DMS 273 (cell line): Measurements from ENCODE around the gene CUEDC2.
A peak's percentile ranks its signal among the peaks of the same experiment; 100 is the strongest.

Experiments used
- DNase-seq: peaks from one replicate; lab custom pipeline; 2025; ENCODE audit not compliant: unreplicated experiment; lab: John Stamatoyannopoulos, UW

CUEDC2 gene, protein sequence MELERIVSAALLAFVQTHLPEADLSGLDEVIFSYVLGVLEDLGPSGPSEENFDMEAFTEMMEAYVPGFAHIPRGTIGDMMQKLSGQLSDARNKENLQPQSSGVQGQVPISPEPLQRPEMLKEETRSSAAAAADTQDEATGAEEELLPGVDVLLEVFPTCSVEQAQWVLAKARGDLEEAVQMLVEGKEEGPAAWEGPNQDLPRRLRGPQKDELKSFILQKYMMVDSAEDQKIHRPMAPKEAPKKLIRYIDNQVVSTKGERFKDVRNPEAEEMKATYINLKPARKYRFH

DNA sequence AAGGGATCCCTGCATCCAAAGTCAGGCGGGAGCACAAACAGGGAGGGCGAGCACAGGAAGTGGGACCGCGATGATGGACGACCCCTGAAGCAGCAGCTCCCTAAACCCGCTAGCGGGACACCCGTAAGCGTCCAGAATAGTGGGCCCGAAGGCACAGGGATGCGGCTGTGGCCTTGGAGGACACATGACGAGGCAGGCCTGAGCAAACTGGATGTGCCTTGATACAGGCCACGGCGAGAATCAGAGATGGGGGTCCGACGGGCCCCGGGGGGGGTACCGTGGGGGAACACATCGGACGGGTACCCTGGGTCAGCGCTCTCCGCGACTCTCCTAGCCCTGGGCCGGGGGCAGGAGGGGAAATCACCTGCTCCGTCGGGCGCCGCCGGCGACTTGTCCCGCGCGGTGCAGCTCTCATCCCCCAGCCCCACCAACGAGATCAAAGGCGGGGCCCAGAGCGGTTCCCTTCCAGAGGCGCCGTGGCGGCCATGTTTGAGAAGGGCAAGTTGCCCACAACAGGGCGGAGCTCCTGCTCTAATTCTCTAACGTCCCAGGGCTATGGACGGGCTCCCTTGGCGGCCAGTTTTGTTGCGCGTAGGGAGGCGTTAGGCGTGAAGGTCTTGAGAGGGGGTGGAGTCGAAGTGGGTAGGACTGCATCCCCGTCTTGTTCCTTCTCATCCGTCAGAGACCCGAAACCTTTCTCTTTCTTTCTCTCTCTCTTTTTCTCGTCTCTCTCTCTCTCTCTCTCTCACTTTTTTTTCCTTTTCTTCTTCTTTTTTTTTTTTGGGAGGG lies at the start of gene CUEDC2:
Gene CUEDC2 (minus strand): TSS at position 413 of the 789 bp plus-strand sequence. CDS start 7,386 bp downstream, outside the sequence.
- DNase-seq: peak; percentile 98

DNA sequence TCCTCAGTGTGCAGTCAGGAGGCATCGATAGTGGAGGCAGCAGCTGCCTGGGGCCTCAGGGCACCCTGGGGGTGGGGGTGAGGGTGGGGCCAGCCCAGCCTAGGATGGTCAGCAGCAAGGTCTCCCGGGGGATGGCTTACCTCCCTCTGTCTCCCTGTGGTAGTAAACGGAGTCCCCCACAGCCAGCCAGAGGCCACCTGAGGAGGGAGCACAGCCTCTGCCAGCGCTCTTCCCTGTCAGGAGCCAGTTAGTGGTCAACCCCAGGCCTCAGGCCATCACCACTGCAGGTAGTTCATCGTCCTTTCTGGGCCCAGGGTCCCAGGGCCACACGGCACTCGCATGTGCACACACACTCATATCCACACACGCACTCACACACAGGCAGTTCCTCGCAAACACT lies 48.0 kb upstream of the CUEDC2 start:
- no peak for DNase-seq

DNA sequence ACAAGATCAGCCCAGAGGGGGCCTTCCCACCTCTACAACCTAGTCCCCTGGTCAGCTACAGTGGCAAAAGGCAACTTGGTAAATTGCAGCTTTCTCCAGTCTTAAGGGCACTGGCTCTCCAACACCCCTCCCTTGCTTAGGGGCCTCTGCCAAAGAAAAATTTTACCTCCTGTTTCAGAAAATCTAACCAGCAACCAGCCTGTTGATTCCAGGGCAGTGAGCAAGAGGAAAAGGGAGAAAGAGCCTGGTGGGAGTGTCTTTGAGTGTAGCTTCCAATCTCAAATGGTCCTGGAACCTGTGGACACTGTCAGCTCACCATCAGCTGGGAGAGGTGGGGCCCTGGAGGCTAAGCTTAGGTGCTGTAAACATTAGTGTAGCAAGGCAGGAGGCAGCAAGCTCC lies 47.3 kb upstream of the CUEDC2 start:
- no peak for DNase-seq

DNA sequence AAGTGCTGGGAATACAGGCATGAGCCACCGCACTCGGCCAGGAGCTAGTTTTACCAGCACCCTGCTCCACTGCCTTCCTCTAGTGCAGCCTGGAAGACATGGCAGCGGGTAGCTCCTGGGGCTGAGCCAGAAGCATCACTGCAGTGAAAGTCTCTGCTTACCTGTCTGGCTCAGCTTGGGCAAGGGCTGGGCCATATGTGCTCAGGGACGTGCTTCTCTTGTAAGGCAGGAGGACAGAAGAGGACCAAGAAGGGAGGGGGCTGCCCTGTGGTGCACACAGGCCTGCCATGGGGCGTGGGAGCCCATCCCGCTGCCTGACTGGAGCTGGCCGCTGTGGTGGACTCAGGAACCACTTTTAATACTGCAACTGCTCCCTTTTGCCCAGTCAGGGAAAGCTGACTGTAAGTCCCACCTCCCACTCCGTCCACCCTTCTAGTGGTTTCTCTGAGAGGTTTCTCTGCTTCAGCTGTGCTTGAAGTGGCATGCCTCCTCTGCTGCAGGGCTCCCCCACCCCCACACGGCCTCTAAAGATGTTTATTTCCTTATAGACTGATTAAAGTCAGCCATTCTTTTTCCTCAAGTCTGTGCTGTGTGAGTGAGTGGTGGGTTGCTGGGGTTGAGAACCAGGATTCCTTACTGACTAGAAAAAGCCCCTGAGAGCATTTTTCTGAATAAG lies 44.2 kb upstream of the CUEDC2 start:
- no peak for DNase-seq

DNA sequence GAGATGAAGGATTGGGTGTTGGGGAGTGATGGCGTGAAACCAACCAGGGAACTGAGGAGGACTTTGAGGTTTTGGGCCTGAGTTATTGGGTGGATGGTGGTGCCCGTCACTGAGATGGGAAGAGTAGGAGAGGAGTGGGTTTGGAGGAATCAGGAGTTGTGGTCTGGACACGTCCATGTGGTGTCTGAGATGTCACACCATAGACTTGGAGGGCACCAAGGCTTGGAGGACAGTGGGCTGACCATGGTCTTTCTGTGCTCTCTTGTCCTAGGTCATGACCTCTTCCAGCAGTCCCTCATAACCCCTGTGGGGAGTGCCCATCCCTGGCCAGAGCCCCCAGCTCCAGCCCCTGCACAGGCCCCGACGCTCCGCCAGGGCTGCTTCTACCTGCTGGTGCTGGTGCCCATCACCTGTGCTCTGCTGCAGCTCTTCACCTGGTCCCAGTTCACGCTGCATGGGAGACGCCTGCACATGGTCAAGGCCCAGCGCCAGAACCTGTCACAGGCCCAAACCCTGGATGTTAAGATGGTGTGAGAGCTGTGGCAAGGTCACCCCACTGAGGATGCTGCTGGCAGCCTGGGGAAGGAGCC lies 43.2 kb upstream of the CUEDC2 start:
- DNase-seq: no peak

DNA sequence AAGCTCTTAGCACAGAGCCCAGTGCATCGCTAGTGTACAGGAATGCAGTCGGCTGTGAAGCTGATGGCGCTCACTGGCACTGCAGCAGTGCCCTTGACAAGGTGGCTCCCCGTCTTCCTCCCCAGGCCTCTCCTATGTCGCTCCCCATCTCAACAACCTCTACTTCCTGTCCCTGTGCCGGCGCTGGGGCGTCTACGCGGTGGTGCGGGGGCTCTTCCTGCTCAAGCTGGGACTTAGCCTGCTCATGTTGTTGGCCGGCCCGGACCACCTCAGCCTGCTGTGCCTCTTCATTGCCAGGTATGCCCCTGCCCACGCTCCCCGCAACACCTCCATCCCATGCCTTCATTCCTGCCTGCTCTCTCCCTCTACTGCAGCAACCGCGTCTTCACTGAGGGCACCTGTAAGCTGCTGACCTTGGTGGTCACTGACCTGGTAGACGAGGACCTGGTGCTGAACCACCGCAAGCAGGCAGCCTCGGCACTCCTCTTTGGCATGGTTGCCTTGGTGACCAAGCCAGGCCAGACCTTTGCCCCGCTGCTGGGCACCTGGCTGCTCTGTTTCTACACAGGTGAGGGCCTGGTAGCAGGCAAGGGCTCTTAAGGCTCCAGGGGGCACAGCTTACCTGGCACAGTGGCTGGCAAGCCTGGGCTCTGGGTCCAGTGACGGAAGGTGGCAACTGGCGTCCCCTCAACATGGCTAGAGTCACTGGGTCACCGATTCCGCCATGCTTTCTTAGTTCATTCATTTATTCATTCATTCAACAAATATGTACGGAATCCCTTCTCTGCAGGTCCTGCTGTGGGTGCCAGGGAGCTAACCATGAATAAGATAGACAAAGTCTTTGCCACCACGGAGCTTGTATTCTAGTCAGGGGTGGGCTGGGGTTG lies 41.3 kb upstream of the CUEDC2 start:
- DNase-seq: no peak

DNA sequence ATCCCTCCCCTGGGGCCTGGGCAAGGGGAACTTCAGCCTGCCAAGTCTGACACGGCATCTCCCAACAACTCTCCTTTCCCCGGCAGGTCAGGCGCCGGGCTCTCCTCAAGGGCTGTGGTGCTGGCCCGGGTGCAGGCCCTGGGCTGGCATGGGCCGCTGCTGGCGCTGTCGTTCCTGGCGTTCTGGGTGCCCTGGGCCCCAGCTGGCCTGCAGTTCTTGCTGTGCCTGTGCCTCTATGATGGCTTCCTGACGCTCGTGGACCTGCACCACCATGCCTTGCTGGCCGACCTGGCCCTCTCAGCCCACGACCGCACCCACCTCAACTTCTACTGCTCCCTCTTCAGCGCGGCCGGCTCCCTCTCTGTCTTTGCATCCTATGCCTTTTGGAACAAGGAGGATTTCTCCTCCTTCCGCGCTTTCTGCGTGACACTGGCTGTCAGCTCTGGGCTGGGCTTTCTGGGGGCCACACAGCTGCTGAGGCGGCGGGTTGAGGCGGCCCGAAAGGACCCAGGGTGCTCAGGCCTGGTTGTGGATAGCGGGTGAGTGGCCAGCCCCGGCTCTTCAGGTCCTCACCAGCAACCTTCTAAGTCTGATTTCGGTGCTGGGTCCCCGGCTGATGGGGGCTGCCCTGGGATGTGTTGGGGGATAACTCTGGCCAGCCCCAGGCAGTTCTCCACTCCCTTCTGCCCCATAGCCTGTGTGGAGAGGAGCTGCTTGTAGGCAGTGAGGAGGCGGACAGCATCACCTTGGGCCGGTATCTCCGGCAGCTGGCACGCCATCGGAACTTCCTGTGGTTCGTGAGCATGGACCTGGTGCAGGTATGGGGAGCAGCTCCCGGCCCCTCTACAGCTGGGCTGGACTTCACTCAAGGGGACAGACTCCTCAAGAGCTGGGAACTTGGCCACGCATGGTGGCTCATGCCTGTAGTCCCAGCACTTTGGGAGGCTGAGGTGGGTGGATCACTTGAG lies 38.5 kb upstream of the CUEDC2 start:
- no peak for DNase-seq

DNA sequence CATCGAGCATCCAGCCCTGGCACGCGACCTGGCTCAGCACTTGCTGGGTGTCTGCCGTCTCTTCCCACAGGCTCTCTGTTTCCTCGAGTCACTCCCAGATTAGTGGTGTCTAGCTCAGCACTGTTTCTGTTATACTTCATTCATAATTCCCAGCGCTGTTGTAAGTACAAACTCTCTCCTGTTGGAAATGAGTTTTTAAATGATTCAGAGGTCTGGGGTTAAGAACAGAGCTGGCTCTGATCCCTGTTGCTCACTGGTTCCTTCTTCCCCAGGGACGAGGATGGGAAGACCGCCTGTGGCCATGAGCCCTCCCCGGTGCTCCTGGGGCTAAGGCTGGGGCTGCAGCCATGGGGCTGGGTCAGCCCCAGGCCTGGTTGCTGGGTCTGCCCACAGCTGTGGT lies 36.3 kb upstream of the CUEDC2 start:
- DNase-seq: no peak

DNA sequence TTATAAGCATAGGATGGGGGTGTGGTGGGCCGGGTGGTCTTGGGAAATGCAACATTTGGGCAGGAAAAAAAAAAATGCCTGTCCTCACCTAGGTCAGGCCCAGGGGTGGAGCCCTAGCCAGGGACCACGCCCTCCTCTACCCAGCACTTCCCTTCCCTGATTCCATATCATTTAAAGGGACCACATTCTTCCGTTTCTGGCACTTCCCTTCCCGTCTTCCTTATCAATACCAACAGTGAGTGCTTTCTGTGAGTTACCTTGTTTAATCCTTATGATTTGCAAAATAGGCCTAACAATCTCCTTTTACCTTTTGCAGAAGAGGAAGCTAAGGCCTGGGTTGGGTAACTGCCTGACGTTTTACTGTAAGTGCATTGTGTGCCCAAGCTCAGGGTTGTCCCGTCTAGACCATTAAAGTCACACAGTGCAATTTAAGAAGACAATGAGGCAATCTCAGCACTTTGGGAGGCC lies 35.6 kb upstream of the CUEDC2 start:
- DNase-seq: no peak

DNA sequence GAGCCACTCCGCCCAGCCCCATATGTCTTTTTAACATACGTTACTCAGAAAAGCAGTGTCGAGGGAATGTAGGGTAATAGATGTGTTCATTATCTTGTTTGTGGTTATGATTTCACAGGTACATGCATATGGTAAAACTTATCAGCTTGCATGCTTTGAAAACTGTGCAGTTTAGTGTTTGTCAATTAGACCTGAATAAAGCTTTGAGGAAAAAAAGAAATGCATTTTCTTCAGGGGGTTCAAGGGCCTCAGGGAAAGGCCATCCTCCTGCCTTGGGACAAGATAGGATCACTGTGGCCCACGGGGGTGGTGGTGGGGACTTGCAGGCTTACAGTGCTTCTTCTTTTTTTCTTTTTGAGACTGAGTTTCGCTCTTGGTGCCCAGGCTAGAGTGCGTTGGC lies 34.9 kb upstream of the CUEDC2 start:
- DNase-seq: no peak

DNA sequence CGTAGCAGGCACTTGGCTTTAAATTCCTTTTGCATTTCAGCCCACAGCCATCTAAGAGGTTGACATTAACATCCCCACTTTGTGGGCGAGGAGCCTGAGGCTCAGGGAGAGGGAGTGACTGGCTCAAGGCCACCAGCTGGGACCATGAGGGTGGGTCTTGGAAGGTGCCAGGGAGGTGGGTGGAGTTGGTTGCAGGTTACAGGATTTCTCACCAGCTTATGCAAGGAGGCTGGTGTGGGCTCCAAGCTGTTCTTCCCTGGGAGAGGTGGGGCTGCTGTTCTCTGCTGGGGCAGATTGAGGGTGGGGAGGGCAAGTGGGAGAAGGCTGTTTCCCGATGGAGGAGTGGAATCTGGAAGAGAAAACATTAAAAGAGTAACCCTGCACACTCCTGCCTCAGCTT lies 33.1 kb upstream of the CUEDC2 start:
- DNase-seq: peak; percentile 31

DNA sequence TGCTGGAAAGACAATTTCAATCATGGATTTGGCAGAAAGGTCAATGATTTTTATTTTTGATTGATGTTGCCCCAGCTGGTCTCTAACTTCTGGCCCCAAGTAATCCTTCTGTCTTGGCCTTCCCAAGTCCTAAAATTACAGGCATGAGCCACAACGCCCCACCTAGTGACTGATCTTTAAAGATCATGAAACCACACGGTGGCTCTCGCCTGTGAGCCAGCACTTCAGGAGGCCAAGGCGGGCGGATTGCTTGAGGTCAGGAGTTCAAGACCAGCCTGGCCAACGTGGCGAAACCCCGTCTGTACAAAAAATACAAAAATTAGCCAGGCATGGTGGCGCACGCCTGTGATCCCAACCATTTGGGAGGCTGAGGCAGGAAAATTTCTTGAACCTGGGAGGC lies 31.6 kb upstream of the CUEDC2 start:
- DNase-seq: no peak

DNA sequence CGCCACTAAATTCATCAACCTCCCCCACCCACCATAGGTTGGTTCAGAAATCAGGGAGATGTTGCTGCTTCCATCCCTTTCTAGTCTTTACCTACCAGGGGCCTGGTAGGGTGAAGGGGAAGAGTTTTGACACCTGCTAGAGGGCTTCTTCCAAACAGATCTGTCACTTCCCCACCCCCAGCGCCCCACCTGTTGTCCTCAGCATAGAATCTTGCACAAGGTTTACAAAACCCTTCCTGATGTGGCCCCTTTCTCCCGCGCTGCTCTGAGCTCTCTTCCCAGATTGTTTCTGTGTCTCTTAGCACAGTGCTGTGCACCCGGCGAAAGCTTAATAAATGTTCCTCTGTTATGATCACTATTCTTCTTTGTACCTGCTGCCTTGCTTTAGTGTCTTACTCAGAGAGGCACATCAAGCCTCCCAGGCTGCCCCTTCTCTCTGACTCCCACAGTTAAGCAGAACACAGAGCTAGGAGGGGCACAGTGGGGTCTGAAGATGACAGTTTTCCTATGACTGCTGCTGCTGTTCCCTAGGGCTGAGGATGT lies 30.2 kb upstream of the CUEDC2 start:
- no peak for DNase-seq

DNA sequence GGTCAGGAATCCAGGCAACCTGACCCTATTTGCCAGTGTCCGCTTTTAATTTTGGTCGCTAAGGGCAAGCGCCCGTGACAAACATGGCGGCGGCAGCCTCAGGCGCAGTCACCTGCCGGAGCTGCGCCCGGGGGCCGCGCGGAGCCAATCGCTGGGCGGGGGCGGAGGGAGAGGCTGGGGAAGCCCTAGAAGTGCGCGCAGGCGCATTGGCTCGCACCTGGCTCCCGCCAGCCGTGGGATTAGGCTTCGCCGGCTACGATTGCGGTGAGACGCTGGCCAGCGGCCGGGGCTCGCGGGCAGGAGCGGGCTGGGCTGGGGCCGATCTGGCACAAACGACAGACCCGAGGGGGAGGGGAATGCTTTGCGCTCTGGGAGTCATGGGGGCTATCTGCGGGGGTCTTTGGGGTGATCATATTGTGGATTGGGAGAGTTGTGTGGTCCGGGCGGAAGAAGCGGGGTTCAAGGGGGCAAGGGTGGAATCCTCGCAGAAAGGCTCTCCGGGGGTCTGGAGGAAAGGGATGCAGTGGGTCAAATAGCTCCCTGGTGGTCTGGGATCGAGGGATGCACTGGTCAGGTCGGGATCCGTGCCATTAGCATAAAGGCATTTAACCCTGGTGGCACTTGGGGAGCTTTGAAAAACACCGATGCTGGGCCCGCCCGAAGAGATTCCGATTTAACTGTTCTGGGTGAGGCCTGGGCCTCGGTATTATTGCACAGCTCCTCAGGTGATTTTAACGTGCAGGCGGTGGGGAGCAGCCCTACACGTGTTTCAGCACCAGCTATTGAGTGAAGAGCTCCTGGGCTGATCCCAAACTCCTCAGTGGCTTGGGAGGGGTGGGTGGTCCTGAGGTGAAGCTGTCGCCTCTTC lies 29.0 kb upstream of the CUEDC2 start:
- DNase-seq: peak; percentile 94

DNA sequence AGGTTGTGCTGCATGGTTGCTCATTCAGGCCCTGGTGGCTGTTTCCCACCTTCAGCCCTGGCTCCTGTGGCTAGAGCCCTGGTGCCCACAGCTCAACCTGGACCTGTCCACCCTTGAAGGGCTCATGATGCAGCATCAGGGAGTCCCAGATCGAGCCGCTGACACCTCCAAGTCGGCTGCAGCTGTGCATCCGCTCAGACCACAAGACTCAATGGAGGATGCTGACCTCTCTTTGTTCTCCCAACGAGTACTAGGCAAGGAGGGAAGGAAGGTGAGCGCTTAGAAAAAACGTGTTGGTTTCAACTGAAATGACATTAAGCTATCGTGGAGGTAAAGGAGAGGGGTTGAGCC lies 28.4 kb upstream of the CUEDC2 start:
- no peak for DNase-seq

DNA sequence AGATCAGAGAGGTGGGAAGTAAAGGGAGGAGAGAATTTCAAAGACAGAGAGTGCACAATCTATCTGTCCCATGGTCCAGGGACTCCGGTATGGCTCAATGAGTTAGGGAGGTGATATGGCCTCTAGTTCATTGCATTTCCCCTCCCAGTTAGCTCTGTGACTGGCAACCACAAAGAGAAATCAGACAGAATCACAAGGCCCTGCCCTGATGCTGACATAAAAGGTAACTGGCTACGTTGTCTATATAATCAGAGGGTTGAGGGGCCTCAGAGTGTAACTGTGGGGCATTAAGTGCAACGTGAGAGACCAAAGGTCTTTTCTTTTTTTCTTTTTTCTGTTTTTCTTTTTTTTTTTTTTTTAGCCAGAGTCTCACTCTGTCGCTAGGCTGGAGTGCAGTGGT lies 26.3 kb upstream of the CUEDC2 start:
- no peak for DNase-seq

DNA sequence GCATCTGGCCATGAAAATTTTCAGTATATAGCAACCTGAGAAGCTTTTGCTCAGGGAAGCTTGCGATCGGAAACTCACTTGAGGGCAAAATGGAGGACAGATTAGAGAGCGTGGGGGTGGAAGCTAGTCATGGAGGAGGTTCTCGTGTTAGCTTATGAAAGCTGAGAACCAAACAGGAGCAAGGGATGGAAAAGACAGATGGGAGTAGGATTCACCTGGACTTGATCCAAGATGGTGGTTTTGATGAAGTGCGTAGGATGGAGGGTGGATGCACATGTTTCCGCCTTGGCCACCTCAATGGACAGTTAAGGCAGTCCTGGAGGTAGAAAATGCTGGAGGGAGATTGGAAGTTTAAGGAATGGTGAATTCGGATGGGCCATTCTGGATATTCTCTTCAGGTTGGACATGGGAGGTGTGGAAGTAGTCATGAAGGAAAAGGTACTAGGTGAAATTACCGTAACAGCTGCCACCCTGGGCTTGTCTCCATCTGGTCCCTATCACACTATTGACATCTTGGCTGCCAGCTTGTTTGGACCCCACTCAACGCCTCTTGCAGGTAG lies 25.3 kb upstream of the CUEDC2 start:
- DNase-seq: peak; percentile 94

DNA sequence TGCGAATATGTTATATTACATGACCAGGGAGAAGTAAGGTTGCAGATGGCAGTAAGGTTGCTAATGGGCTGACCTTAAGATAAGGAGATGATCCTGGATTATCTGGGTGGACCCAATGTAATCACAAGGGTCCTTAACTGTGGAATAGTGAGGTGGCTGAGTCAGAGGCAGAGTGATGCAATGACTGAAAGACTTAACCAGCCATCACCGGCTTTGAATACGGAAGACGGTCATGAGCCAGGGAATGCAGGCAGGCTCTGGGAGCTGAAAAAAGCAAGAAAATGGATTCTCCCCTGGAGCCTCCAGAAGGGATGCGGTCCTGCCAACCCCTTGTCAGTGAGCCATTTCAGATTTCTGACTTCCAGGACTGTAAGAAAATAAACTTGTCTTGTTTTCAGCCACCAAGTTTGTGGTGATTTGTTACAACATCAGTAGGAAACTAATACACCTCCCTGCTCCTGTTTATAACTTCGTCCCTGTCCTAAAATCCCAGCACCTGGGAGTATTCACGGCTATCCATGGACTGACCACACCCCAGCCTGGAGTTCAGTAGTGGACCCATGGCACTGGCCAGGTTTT lies 23.6 kb upstream of the CUEDC2 start:
- no peak for DNase-seq
